Measurements from ENCODE around the gene WHAMM. TPM values are rescaled to one million over a fixed set of nuclear protein-coding genes. Genes with fewer than 3 reads are reported as not detected.

The WHAMM gene
- total RNA-seq, 1 donor from 2014 or later = 9.4 TPM

DNA sequence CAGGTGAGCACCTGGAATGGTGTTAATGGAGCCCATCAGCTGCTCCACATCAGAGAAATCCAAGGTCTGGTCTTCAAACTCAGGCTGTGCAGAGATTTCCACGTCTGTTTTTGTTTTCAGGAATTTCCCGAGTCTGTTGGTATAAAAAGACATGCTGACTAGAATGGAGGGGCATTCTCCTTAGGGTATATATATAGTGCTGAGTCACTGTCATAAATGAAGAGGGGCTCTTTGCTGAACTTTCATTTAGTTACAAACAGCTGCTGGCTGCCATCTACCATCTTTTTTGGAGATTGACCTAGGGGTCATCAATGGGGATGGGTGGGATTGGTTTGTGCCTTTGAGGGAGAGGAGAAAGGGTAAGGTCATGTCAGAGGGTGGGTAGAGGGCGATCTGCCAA, 30.7 kb upstream of the WHAMM start:
- TF ChIP-seq EZH2 (IDR thresholded peaks at IDR 0.05; ENCODE audit: insufficient read depth, low read length) = no peak
- TF ChIP-seq, protein P1, sequence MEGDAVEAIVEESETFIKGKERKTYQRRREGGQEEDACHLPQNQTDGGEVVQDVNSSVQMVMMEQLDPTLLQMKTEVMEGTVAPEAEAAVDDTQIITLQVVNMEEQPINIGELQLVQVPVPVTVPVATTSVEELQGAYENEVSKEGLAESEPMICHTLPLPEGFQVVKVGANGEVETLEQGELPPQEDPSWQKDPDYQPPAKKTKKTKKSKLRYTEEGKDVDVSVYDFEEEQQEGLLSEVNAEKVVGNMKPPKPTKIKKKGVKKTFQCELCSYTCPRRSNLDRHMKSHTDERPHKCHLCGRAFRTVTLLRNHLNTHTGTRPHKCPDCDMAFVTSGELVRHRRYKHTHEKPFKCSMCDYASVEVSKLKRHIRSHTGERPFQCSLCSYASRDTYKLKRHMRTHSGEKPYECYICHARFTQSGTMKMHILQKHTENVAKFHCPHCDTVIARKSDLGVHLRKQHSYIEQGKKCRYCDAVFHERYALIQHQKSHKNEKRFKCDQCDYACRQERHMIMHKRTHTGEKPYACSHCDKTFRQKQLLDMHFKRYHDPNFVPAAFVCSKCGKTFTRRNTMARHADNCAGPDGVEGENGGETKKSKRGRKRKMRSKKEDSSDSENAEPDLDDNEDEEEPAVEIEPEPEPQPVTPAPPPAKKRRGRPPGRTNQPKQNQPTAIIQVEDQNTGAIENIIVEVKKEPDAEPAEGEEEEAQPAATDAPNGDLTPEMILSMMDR (IDR thresholded peaks at IDR 0.05; ENCODE audit: insufficient read depth, low read depth, low read length) = no peak
- H3K4me1 Mint-ChIP-seq (ENCODE audit: low read depth, unreplicated experiment) = no peaks in the 10 kb centered on the region
- no peaks in the 10 kb centered on the region for H3K36me3 Mint-ChIP-seq (ENCODE audit: low read depth, unreplicated experiment)
- Histone ChIP-seq H3K27me3 (ENCODE audit: insufficient read depth, low read length) (no peaks in the 10 kb centered on the region), H3K36me3 (ENCODE audit: insufficient read depth, low read length) (no peaks in the 10 kb centered on the region), H3K79me2 (ENCODE audit: insufficient read depth, low read length) (no peaks in the 10 kb centered on the region), H4K20me1 (ENCODE audit: insufficient read depth, low read length) (no peaks in the 10 kb centered on the region), H2AFZ (ENCODE audit: low read depth, low read length) (no peak overlapping the region), H3K9me3 (ENCODE audit: insufficient read depth, low read depth, low read length) (no peaks in the 10 kb centered on the region), H3K9ac (ENCODE audit: low read length) (no peak overlapping the region), H3K4me3 (ENCODE audit: insufficient read depth, low read depth, low read length) (no peak overlapping the region), H3K4me2 (ENCODE audit: low read length) (no peak overlapping the region), H3K27ac (ENCODE audit: low read depth, low read length) (no peak overlapping the region), H3K4me1 (ENCODE audit: insufficient read depth, low read length) (no peaks in the 10 kb centered on the region)
- H3K27me3 Mint-ChIP-seq (ENCODE audit: low read depth, unreplicated experiment) = no peaks in the 10 kb centered on the region
- H3K9me3 Mint-ChIP-seq (ENCODE audit: unreplicated experiment) = peaks cover 2% of the 10 kb centered on the region
- H3K27ac Mint-ChIP-seq (ENCODE audit: unreplicated experiment) = no peak overlapping the region
- H3K4me3 Mint-ChIP-seq (ENCODE audit: unreplicated experiment) = no peak overlapping the region
- no peak for DNase-seq (ENCODE audit: low read depth)
- no peak for FAIRE-seq

DNA sequence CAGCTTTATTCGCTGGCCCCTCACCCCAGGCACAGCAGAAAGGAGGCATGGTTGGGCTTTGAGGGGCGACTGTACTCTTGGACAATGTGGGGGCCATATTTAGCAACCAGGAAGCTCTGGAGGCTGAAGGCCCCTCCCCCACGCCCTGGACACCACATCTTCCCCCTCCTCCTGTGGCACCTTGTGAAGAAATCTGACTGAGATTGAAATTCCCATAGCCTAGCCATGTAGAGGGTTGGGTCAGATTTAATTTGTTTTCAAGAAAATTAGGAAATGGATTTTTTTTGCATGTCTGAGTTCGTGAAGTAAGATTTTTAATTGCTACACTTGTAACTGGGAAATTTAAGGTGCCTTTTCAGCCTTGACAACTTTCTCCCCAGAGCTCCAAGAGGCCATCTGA, 28.1 kb upstream of the WHAMM start:
- no peak for TF ChIP-seq EZH2 (IDR thresholded peaks at IDR 0.05; ENCODE audit: insufficient read depth, low read length)
- TF ChIP-seq, protein P1 (IDR thresholded peaks at IDR 0.05; ENCODE audit: insufficient read depth, low read depth, low read length) = no peak
- no peaks in the 10 kb centered on the region for H3K36me3 ChIP-seq (ENCODE audit: insufficient read depth, low read length)

GRCh38 chr15:82788496-82788895, 20.9 kb upstream of the WHAMM start:
- no peaks in the 10 kb centered on the region for H3K36me3 ChIP-seq (ENCODE audit: insufficient read depth, low read length)
- FAIRE-seq = no peak

More for the DNA sequence above, 28.1 kb upstream of the WHAMM start:
- Histone ChIP-seq H2AFZ (ENCODE audit: low read depth, low read length) (no peak overlapping the region), H3K27me3 (ENCODE audit: insufficient read depth, low read length) (no peaks in the 10 kb centered on the region), H3K79me2 (ENCODE audit: insufficient read depth, low read length) (no peaks in the 10 kb centered on the region), H3K27ac (ENCODE audit: low read depth, low read length) (no peak overlapping the region), H3K4me2 (ENCODE audit: low read length) (no peak overlapping the region), H3K4me3 (ENCODE audit: insufficient read depth, low read depth, low read length) (no peak overlapping the region), H4K20me1 (ENCODE audit: insufficient read depth, low read length) (no peaks in the 10 kb centered on the region), H3K9ac (ENCODE audit: low read length) (no peak overlapping the region), H3K9me3 (ENCODE audit: insufficient read depth, low read depth, low read length) (no peaks in the 10 kb centered on the region), H3K4me1 (ENCODE audit: insufficient read depth, low read length) (no peaks in the 10 kb centered on the region)
- Mint-ChIP-seq H3K9me3 (ENCODE audit: unreplicated experiment) (peaks cover 4% of the 10 kb centered on the region), H3K27ac (ENCODE audit: unreplicated experiment) (no peak overlapping the region), H3K4me1 (ENCODE audit: low read depth, unreplicated experiment) (no peaks in the 10 kb centered on the region), H3K4me3 (ENCODE audit: unreplicated experiment) (no peak overlapping the region), H3K36me3 (ENCODE audit: low read depth, unreplicated experiment) (peaks cover 9% of the 10 kb centered on the region), H3K27me3 (ENCODE audit: low read depth, unreplicated experiment) (peaks cover 9% of the 10 kb centered on the region)
- DNase-seq (ENCODE audit: low read depth) (no peak), FAIRE-seq (no peak)

More at GRCh38 chr15:82788496-82788895, 20.9 kb upstream of the WHAMM start:
- no peaks in the 10 kb centered on the region for H4K20me1 ChIP-seq (ENCODE audit: insufficient read depth, low read length)
- Mint-ChIP-seq H3K4me1 (ENCODE audit: low read depth, unreplicated experiment) (no peaks in the 10 kb centered on the region), H3K27me3 (ENCODE audit: low read depth, unreplicated experiment) (peaks cover 15% of the 10 kb centered on the region), H3K36me3 (ENCODE audit: low read depth, unreplicated experiment) (peaks cover 11% of the 10 kb centered on the region), H3K4me3 (ENCODE audit: unreplicated experiment) (no peak overlapping the region), H3K9me3 (ENCODE audit: unreplicated experiment) (peaks cover 8% of the 10 kb centered on the region), H3K27ac (ENCODE audit: unreplicated experiment) (no peak overlapping the region)
- H3K4me1 ChIP-seq (ENCODE audit: insufficient read depth, low read length) = no peaks in the 10 kb centered on the region
- no peaks in the 10 kb centered on the region for H3K9me3 ChIP-seq (ENCODE audit: insufficient read depth, low read depth, low read length)
- no peaks in the 10 kb centered on the region for H3K27me3 ChIP-seq (ENCODE audit: insufficient read depth, low read length)
- no peak overlapping the region for H3K27ac ChIP-seq (ENCODE audit: low read depth, low read length)
- H3K4me3 ChIP-seq (ENCODE audit: insufficient read depth, low read depth, low read length) = no peak overlapping the region
- H2AFZ ChIP-seq (ENCODE audit: low read depth, low read length) = no peak overlapping the region
- no peak overlapping the region for H3K4me2 ChIP-seq (ENCODE audit: low read length)
- no peak overlapping the region for H3K9ac ChIP-seq (ENCODE audit: low read length)
- no peak for DNase-seq (ENCODE audit: low read depth)
- no peak for TF ChIP-seq EZH2 (IDR thresholded peaks at IDR 0.05; ENCODE audit: insufficient read depth, low read length)
- TF ChIP-seq, protein P1 (IDR thresholded peaks at IDR 0.05; ENCODE audit: insufficient read depth, low read depth, low read length) = no peak
- no peaks in the 10 kb centered on the region for H3K79me2 ChIP-seq (ENCODE audit: insufficient read depth, low read length)

All from astrocyte (in vitro differentiated cells and primary cell).